Epithelial cell of proximal tubule (primary cell): ENCODE measurements around the gene PIANP. TPM values are rescaled to one million over a fixed set of nuclear protein-coding genes. Genes with fewer than 3 reads are reported as not detected.

Experiments
- DNase-seq: peaks from one replicate; pipeline ENCODE4 v3.0.0-alpha.2; 2011; ENCODE audit warnings: low read depth
- H3K4me3 ChIP-seq: 2 replicates; pipeline ENCODE4 v1.5.1; 2011; ENCODE audit warnings: low read depth, mild to moderate bottlenecking, low read length
- CTCF ChIP-seq: conservative IDR thresholded peaks from 2 replicates; pipeline ENCODE4 v1.5.1; 2012; ENCODE audit warnings: low read depth, mild to moderate bottlenecking, low read length
- total RNA-seq: library from RNA; depleted of rRNA; stranded (reverse); fragments of >200 nt; gene quantifications from 2 replicates; pipeline ENCODE4 v1.2.3, GENCODE V29; 2015

The PIANP gene
- total RNA-seq, 1 donor from 2014 or later: 0.06 TPM

GRCh38 chr12:6696690-6697583, 3.7 kb downstream of the PIANP start:
- no peak for TF ChIP-seq CTCF
- H3K4me3 ChIP-seq: no peak overlapping the region
- DNase-seq: no peak

GRCh38 chr12:6695313-6696045, 5.1 kb downstream of the PIANP start:
- no peak overlapping the region for H3K4me3 ChIP-seq
- no peak for DNase-seq
- no peak for TF ChIP-seq CTCF

GRCh38 chr12:6694701-6695100, 5.9 kb downstream of the PIANP start:
- TF ChIP-seq CTCF: no peak
- no peak overlapping the region for H3K4me3 ChIP-seq
- no peak for DNase-seq

GRCh38 chr12:6693832-6694355, 6.7 kb downstream of the PIANP start:
- no peak for DNase-seq
- no peak overlapping the region for H3K4me3 ChIP-seq
- no peak for TF ChIP-seq CTCF

DNA sequence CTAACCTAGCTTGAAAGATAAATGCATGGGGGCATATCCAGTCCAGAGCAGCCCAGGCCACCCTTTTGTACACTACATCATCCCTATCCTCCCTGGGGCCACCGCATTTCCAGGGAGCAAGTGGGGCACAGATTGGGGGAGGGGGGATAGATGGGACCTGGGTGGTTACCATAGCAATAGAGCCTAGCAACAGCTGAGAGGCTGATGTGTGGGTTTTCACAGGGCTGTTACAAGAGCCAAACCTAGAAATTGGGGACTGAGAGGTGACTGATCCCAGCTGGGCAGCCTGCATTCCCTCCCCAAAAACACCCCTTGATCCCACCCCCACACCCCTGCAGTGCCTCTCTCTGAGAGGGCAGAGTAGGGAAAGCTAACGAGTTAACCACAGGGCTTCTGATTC, 7.7 kb downstream of the PIANP start:
- no peak for DNase-seq
- no peak for TF ChIP-seq CTCF
- no peak overlapping the region for H3K4me3 ChIP-seq

DNA sequence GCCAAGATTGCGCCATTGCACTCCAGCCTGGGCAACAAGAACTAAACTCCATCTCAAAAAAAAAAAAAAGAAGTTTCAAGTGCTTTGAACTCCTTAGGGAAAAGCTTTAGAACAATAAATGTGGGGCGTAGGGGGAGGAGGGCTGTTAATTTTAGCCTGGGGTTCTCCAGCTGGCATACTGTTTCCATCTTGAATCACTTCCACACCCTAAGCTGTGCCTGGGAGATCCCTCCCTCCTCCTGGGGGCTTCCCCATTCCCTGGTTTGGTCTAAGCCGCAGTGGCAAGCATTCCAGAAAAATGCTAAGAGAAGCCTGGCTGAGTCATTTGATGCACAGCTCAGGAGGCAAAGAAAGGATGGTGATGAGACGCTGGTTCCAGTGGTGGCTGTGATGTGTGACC, 9.1 kb downstream of the PIANP start:
- H3K4me3 ChIP-seq: no peak overlapping the region
- no peak for TF ChIP-seq CTCF
- DNase-seq: no peak
